ENCODE measurements around the gene ZRANB3. TPM values are rescaled to one million over a fixed set of nuclear protein-coding genes. Genes with fewer than 3 reads are reported as not detected.

The ZRANB3 gene
- total and polyA plus RNA-seq, 2 of the 13 experiments (the other 11 are each of a cell fraction or from before 2014, with no cell fraction given) = 5.8 to 25.2 TPM

DNA sequence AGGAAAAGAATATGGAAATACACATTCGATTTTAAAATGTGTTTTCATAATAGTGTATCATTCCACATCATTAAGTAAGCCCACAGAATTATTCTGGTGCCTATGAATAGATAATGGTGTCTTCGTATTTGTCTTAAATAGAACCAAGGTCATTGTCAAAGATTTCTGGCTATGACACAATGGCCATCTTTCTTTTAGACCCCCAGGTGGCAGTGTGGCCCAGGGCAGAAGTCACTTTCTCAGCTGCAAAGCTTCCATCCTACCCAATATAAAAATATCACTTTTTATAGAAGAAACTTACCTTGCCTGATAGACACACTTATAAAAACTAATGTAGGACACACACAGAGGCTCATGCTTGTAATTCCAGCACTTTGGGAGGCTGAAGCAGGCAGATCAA is 57.5 kb downstream of the ZRANB3 start (continued):
- no peak for TF ChIP-seq SP4 (CRISPR knock-in tag; IDR thresholded peaks at IDR 0.05)
- TF ChIP-seq MAFK (conservative IDR thresholded peaks at IDR 0.05 in 1 of 2, IDR thresholded peaks at IDR 0.05 in 1 of 2; ENCODE audit: low read length in 2 of 2) = no peak
- TF ChIP-seq PRDM4 (CRISPR knock-in tag; IDR thresholded peaks at IDR 0.05; ENCODE audit: borderline replicate concordance) = no peak
- no peak for TF ChIP-seq HES4 (CRISPR knock-in tag; IDR thresholded peaks at IDR 0.05; ENCODE audit: borderline replicate concordance)
- no peak for TF ChIP-seq PAWR (CRISPR knock-in tag; IDR thresholded peaks at IDR 0.05; ENCODE audit: borderline replicate concordance)
- peak; percentile 19; the same call in 1 of the 2 replicates for TF ChIP-seq SOX5 (CRISPR knock-in tag; IDR thresholded peaks at IDR 0.05; ENCODE audit: borderline replicate concordance)
- no peak for TF ChIP-seq ZNF350 (CRISPR knock-in tag; IDR thresholded peaks at IDR 0.05; ENCODE audit: borderline replicate concordance, low read depth)
- no peak for TF ChIP-seq PHF5A (CRISPR knock-in tag; IDR thresholded peaks at IDR 0.05; ENCODE audit: low read depth, unreplicated experiment)
- no peak for TF ChIP-seq ZNF12 (CRISPR knock-in tag; IDR thresholded peaks at IDR 0.05)
- no peak for TF ChIP-seq MZF1 (CRISPR knock-in tag; IDR thresholded peaks at IDR 0.05; ENCODE audit: borderline replicate concordance)
- TF ChIP-seq, protein P1, sequence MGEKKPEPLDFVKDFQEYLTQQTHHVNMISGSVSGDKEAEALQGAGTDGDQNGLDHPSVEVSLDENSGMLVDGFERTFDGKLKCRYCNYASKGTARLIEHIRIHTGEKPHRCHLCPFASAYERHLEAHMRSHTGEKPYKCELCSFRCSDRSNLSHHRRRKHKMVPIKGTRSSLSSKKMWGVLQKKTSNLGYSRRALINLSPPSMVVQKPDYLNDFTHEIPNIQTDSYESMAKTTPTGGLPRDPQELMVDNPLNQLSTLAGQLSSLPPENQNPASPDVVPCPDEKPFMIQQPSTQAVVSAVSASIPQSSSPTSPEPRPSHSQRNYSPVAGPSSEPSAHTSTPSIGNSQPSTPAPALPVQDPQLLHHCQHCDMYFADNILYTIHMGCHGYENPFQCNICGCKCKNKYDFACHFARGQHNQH (CRISPR knock-in tag; IDR thresholded peaks at IDR 0.05) = no peak
- TF ChIP-seq KAT2B (IDR thresholded peaks at IDR 0.05; ENCODE audit: borderline replicate concordance, low read depth, low read length) = no peak
- no peak for TF ChIP-seq ZBTB38 (CRISPR knock-in tag; IDR thresholded peaks at IDR 0.05)
- TF ChIP-seq SMARCE1 (IDR thresholded peaks at IDR 0.05; ENCODE audit: borderline replicate concordance) = no peak
- TF ChIP-seq, protein P2, sequence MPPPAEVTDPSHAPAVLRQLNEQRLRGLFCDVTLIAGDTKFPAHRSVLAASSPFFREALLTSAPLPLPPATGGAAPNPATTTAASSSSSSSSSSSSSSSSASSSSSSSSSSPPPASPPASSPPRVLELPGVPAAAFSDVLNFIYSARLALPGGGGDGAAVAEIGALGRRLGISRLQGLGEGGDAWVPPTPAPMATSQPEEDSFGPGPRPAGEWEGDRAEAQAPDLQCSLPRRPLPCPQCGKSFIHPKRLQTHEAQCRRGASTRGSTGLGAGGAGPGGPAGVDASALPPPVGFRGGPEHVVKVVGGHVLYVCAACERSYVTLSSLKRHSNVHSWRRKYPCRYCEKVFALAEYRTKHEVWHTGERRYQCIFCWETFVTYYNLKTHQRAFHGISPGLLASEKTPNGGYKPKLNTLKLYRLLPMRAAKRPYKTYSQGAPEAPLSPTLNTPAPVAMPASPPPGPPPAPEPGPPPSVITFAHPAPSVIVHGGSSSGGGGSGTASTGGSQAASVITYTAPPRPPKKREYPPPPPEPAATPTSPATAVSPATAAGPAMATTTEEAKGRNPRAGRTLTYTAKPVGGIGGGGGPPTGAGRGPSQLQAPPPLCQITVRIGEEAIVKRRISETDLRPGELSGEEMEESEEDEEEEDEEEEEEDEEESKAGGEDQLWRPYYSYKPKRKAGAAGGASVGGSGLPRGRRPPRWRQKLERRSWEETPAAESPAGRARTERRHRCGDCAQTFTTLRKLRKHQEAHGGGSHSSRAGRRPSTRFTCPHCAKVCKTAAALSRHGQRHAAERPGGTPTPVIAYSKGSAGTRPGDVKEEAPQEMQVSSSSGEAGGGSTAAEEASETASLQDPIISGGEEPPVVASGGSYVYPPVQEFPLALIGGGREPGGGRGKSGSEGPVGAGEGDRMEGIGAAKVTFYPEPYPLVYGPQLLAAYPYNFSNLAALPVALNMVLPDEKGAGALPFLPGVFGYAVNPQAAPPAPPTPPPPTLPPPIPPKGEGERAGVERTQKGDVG (CRISPR knock-in tag; IDR thresholded peaks at IDR 0.05; ENCODE audit: borderline replicate concordance) = no peak
- TF ChIP-seq MXI1 (IDR thresholded peaks at IDR 0.05; ENCODE audit: borderline replicate concordance, low read depth, low read length) = no peak
- 0 out of 2 replicates have a peak, but pooled peaks have one; percentile 24 for TF ChIP-seq CEBPB (IDR thresholded peaks at IDR 0.05; ENCODE audit: borderline replicate concordance, low read depth, low read length)
- TF ChIP-seq NFKB2 (CRISPR knock-in tag; IDR thresholded peaks at IDR 0.05; ENCODE audit: borderline replicate concordance) = no peak
- TF ChIP-seq ZNF292 (CRISPR knock-in tag; IDR thresholded peaks at IDR 0.05; ENCODE audit: borderline replicate concordance, low read depth) = no peak
- peak; percentile 24; the same call in 1 of the 2 replicates for TF ChIP-seq SIX1 (CRISPR knock-in tag; IDR thresholded peaks at IDR 0.05; ENCODE audit: borderline replicate concordance)
- no peak for TF ChIP-seq FUBP1 (CRISPR knock-in tag; IDR thresholded peaks at IDR 0.05; ENCODE audit: borderline replicate concordance)
- no peak for TF ChIP-seq ZNF674 (CRISPR knock-in tag; IDR thresholded peaks at IDR 0.05; ENCODE audit: low read depth)

All from HepG2 (cell line).